ENCODE measurements around the gene ARSG.
"Not testable (repeated sequence)": the region's sequence is repeated elsewhere in the genome, so short reads cannot be mapped to it uniquely, and the experiment has no call there.

Gene ARSG

DNA sequence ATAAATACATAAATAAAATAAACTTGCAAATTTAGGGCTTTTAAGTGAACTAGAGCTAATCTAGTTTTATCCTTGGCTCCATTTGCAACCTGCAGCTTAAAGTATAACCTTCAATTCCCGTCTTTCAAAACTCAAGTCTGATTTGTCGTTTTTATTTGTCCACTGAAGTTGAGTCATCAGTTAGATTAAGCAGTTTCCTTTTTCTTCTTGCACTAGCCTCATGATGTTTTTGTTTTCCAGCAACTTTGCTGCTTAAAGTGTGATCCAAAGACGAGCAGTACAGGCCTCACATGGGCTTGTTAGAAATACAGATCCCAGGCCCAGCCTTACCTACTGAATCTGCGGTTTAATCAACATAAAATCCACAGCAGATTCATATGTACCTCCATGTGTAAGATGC is 13.8 kb downstream of the ARSG start:
- DNase-seq (ENCODE audit: low read depth in 2 of 2): no peak

DNA sequence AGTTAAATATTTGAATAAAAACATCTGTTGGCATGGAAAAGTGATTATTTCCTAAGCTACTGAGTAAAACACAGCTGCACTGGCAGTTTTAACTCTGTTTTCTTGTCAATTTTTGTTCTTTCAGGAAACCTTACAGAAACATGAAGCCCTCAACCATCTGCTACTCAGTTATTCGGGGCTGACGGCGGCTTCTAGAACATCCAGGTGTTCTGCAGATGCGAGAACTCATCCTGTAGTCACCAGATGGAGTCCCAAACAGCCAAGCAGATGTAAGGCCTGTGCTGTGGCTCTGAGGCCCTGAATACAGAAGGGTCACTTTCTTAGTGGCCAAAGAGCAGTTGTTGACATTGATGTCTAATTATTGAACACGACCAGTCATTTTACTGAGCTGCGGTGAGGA is 15.5 kb downstream of the ARSG start:
- DNase-seq (ENCODE audit: low read depth in 2 of 2): no peak

DNA sequence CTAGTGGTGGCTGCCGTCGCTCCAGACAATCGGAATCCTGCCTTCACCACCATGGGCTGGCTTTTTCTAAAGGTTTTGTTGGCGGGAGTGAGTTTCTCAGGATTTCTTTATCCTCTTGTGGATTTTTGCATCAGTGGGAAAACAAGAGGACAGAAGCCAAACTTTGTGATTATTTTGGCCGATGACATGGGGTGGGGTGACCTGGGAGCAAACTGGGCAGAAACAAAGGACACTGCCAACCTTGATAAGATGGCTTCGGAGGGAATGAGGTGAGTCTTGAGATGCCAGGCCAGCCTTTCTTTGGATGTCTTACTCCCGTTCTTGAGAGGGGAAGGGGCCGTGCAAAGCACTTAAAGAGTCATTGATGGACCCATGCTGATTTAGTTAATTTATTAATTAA is 16.1 kb downstream of the ARSG start:
- no peak for DNase-seq (ENCODE audit: low read depth in 2 of 2)

DNA sequence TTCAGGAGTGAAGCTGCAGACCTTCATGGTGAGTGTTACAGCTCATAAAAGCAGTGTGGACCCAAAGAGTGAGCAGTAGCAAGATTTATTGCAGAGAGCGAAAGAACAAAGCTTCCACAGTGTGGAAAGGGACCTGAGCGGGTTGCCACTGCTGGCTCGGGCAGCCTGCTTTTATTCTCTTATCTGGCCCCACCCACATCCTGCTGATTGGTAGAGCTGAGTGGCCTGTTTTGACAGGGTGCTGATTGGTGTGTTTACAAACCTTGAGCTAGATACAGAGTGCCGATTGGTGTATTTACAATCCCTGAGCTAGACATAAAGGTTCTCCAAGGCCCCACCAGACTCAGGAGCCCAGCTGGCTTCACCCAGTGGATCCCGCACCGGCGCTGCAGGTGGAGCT is 17.2 kb downstream of the ARSG start:
- DNase-seq (ENCODE audit: low read depth in 2 of 2): not testable (repeated sequence)

DNA sequence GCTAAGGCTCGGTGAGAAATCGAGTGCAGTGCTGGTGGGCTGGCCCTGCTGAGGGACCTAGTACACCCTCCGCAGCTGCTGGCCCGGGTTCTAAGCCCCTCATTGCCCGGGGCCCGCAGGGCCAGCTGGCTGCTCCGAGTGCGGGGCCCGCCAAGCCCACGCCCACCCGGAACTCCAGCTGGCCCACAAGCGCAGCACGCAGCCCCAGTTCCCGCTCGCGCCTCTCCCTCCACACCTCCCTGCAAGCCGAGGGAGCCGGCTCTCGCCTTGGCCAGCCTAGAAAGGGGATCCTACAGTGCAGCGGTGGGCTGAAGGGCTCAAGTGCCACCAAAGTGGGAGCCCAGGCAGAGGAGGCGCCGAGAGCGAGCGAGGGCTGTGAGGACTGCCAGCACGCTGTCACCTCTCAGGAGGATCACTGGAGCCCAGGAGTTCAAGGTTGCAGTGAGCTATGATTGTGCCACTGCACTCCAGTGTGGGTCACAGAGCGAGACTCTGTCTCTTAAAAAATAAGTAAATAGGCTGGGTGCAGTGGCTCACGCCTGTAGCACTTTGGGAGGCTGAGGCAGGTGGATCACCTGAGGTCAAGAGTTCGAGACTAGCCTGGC is 17.9 kb downstream of the ARSG start:
- not testable (repeated sequence) for DNase-seq (ENCODE audit: low read depth in 2 of 2)

DNA sequence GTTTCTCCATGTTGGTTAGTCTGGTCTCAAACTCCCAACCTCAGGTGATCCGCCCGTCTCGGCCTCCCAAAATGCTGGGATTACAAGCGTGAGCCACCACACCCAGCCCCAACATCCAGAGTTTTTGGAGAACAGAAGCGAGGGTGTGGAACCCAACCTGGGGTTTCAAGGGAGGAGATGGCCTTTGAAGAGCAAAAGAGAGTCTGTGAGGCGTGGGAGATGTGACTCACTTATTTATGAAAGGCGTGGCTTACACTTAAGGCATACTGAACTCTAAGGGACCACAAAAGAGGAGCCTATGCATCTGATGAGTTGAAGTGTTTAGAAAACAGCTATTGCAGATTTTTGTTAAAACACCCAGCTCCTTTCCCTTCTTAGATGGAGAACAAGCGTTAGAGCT is 18.9 kb downstream of the ARSG start:
- no peak for DNase-seq (ENCODE audit: low read depth in 2 of 2)

DNA sequence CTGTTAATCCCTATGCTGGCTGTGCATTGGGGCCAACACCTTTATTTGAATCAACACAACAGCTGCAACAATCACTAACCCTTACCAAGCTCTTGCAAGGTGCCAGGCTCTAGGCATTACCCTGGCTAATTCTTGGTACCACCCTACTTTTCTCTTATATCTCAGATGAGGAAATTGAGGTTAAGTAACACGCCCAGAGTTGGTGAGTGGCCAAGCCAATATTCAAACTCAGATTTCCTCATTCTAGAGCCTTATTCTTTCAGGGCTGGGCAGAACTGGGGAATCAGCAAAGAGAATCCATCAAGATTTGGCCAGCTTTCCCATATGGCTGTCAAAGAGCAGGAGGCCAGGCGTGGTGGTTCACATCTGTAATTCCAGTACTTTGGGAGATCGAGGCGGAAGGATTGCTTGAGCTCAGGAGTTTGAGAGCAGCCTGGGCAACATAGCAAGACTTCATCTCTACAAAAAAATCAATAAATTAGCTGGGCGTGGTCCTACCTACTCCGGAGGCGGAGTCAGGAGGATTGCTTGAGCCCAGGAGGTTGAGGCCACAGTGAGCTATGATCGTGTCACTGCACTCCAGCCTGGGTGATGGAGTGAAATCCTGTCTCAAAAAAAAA is 23.7 kb downstream of the ARSG start:
- DNase-seq (ENCODE audit: low read depth in 2 of 2): no peak

DNA sequence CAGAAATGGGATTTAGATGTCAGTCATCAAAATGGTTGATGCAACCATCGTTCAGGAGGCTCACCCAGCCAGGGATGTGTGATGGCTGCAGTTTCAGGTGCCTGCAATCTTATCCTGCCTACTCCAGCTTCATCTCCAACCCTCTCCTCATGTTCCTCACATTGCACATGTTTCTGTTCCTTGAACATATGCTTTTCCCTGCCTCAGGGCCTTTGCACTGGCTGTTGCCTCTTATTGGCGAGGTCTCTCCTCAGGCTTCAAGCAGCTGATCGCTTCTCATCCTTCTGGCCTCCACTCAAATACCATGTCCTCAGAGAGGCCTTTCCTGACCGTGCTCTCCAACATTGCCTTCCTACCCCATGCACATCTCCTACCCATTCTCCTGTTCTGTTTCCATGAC is 24.6 kb downstream of the ARSG start:
- DNase-seq (ENCODE audit: low read depth in 2 of 2): no peak

DNA sequence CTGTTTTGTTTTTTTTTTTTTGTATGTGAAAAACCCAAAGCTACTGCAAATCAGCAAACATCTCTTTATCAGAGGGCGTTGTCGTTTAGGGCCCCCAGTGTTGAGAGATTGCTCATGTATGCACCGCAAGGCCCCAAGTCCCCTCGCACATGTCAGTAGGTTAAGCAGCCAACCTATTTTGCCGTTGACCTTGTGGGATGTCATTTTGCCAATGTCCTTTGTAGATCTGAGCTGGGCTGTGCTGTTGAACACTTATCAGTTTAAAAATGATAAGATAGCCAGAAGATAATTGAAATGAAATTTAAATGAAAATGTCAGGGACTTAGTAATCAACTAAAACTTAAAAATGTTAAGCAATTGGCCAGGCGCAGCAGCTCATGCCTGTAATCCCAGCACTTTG is 26.2 kb downstream of the ARSG start:
- no peak for DNase-seq (ENCODE audit: low read depth in 2 of 2)

DNA sequence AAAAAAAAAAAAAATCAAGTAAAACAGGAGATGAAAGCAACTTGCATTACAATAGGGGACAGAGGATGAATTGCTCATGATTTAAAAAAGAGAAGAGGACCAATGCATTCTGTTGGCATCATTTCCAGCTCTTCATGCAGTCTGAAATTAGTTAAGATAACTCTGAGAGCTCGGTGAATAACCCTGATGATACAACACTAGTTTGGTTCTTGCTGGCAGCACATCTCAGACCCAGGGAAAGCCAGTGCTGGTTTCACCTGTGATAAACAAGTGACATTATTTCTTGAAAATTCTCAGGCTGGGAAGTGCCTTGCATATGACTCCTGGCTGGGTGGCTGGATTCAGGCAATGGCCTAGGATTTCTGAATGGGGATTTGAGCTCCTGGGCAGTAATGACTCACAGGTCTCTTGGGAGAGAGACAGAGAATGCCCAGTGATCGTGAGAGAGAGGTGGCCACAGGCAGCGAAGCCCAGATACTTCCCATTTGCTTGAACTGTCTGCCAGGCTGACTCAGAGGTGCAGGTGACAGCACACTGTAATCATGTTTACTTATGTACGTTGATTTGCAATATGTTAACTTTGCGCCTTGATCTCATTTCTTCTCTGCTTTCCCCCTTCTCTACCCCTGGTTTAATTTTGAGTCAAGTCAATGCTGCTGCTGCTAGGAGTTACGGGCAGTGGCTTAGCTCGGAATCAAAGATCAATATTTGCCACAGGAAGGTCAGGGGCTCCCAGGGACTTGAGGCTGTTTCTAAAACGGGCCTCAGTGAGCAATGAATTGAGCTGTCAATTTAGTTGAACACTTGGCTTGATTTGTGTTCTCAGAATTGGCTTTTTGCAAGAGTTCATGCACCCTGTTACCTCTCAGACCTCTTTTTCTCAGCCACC is 27.1 kb downstream of the ARSG start:
- DNase-seq (ENCODE audit: low read depth in 2 of 2): no peak

DNA sequence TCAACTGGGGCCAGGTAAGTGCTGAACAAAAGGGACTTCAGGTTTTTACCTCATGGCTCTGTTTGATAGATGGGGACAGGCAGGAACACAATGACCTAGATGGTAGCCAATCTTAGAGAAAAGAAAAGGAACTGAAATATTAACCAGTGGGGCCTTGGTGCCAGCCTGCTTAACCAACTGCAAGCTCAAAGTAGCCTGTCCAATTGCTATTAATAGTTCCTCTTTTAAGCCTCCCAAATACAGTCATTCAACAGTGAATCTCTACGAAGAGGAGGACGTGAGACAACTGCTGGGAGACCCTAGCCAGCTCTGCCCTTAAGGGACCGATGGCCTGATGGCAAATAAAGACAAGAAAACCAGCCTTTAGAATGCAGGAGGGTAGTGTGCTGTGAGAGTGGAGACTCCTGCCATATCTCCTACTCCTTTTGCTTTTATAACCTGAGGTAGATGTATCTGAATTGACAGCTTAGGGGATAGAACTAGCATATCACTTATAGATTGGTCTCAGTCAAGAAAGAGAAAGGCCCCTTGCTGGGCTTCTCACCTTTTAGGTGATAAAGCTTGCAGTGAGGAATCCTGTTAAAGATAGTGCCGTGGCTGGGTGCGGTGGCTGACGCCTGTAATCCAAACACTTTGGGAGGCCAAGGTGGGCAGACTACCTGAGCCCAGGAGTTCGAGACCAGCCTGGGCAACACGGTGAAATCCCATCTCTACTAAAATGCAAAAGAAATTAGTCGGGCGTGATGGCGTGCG is 28.3 kb downstream of the ARSG start:
- DNase-seq (ENCODE audit: low read depth in 2 of 2): no peak

DNA sequence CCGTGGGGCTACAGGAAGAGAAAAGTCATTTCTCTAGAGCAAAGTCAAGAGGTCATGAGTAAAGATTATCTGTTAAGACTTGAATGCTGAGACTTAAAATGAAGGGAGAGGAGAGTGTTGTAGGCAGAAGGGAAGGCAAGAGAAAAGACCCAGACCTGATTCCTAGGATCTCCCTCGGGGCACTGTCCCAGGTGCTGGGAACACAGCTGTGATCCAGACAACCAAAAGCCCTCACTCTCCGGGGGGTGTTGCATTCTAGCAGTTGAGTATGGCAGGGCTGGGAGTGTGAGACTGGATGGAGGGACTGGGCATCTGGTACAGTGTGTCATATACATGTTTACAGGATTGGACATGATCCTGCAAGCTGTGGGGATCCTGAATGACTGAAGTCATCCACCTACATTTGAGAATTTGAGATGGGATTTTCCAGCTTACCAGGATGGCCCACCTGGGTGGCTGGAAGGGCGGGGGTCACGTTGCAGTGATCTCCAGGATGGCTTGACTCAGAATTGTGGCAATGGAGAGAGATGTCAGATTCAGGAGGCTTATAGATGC is 29.1 kb downstream of the ARSG start:
- no peak for DNase-seq (ENCODE audit: low read depth in 2 of 2)

DNA sequence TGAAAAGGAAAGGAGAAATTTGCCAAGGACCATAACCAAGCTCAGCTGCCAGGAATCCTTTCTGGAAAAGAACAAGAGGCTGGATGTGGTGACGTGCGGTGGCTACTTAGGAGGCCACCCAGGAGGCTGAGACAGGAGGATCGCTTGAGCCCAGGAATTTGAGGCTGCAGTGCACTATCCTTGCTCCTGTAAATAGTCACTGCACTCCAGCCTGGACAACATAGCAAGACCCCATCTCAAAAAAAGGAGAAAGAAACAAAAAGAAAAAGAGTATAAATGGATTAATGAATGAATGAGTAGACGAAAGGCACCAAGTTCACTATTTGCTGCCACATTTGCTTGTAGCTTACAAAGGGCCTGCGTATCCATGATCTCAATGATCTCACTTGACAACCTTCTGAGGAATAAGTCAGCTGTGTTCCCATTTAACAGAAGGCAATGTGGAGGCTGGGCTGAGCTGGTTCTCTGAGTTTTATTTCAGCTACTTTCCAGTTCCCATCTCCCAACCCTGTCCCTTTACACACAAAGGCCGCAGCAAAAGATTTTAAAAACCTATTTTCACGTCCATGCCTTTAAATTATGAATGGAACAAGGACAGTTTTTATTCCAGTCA is 29.8 kb downstream of the ARSG start:
- DNase-seq (ENCODE audit: low read depth in 2 of 2): no peak

DNA sequence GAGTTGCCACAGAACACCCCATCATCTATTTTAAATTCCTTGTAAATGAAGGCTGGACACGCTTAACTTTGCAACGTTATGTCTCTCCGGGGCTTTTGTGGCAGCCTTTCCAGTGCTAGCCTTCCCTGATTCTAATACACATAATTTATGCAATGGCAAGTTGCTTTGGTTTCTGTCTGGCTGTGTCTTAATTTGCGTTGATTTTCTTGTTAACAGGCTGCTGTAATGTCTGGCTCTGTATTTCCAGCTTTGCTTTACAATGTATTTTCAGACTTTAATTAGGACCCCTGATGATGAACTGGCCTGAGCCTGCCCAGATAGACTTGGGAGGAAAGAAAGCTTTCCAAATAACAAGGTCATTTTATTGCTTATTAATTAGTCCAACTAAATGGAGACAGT is 30.3 kb downstream of the ARSG start:
- DNase-seq (ENCODE audit: low read depth in 2 of 2): no peak

DNA sequence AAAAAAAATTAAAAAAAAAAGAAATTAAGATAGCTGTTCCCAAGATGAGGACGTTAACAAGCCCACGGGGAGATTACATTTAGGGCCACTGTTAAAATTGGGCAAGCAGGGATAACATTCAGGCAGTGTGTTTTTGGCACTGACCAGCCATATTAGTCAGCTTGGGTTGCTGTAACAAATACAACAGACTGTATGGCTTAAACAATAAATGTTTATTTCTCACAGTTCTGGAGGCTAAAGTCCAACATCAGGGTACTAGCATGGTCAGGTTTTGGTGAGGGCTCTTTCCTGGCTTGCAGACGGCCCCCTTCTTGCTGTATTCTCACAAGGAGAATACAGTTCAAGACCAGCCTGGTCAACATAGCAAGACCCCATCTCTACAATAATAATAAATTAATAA is 31.3 kb downstream of the ARSG start:
- DNase-seq (ENCODE audit: low read depth in 2 of 2): no peak

DNA sequence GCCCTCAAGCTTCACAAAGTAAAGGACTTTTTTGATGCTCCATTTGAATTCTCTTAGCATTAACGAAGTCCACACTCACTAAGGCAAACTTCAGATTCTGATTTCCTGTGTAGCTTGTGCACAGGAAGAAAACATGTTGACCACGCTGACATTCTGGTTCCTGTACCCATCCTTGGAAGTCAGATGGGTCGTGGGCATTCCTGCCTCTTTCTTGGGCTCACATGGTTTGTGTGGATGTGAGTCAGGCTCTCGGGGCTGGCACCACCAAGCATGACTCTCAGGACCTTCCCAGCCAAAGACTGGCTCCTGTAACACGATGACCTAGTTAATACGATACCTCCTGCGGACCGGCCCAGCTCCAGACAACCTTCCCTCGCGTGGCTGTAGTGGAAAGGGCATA is 32.8 kb downstream of the ARSG start:
- DNase-seq (ENCODE audit: low read depth in 2 of 2): no peak

DNA sequence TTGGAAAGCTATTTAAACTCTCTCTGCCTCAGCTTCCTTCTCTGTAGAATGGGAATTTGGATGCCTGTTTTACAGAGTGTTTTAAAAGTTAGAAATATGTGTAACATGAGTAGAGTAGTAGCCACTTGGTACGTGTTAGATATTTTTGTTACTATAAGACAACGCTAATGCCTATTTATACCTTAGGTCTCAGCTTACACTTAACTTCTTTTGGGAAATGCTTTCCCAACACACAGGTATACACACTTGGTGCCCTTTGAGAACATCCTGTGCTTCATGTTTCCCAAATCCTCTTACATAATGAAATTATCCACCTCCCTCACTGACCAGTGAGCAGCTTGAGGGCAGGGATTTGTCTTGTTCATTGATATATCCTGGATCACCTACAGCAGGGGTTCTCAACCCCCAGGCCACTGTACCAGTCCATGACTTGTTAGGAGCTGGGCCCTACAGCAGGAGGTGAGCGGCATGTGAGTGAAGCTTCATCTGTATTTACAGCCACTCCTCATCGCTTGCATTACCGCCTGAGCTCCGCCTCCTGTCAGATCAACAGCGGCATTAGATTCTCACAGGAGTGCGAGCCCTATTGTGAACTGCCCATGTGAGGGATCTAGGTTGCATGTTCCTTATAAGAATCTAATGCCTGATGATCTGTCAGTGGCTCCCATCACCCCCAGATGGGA is 33.5 kb downstream of the ARSG start:
- DNase-seq (ENCODE audit: low read depth in 2 of 2): no peak

DNA sequence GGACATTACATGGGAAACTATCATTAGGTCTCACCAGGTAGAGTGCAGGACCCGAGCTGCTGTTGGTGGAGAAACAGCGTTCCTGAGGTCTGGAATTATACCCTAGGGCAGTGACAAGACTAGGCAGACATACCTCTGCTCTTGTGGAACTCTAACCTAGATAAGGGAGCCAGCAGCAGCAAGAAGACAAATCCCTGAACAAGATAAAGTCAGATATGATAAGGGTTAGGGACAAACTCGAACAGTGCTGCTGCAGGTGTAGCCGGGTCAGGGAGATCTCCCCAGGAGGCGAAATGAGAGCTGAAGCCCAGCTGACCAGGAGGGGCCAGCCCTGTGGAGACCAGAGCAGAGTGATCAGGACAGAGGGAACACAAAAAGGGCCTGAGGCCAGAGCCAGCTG is 34.7 kb downstream of the ARSG start:
- DNase-seq (ENCODE audit: low read depth in 2 of 2): no peak

DNA sequence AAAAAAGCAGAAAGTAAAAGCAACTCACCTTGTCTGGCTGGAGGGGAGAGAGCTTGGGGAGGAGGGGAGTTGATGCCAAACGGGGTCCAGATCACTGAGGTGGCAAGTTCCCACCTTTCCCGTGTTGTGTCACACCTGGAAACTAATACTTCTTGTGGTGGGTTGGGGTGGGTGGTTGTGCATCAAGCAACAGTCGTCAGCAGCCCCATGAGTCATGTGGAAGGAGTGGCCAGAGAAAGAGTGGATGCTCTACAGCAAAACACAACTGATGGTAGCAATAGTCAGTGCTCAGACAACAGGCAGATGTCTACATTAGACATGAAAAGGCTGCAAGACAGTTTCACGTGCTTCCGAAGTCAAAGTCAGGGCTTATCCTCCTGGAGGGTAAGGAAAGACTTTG is 35.4 kb downstream of the ARSG start:
- no peak for DNase-seq (ENCODE audit: low read depth in 2 of 2)

DNA sequence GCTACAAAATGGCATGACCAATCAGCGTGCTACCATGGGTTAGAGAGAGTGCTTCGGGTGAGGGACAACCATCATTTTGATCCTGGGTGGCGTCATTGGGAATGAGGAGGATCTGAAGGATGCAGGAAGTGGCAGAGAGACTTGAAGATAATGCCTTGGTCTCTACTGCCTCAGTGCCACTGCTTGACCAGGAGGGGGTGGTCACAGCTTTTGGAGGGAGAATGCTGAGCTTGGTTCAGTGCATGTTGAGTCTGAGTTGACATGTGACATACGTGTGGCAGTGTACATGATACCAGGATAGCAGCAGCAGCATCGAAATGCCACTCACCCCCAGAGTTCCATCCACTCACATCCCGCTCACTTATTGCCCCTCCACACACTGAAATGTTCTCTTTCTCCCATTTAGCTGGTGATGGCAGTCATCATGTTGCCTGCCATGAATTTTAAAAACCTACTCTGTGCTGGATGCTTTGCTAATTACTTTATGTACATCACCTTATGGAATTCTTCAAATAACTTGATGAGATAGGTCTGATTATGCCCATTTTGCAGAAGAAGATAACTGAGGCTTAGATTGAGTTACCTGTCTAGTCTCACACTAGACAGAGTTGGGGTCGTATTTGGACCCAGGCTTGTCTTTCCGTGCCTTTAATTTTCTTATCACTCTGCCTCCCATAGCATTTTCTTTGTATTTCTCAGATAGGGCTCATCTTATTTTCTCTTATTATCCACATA is 36.7 kb downstream of the ARSG start:
- DNase-seq (ENCODE audit: low read depth in 2 of 2): no peak
